K562 (cell line): ENCODE data around the gene ANKFN1.

Experiments
- ATF2 ChIP-seq: sonication (generic); formaldehyde crosslinking; IDR thresholded peaks from 2 replicates; pipeline ENCODE4 v1.8.1; 2022; ENCODE audit warnings: missing genetic modification reagents
- DDX20 ChIP-seq: fragments of 450-650 bp; IDR thresholded peaks from 2 replicates; pipeline ENCODE4 v1.6.1; 2016; ENCODE audit warnings: missing genetic modification characterization, low read depth, mild to moderate bottlenecking, missing compliant biosample characterization, moderate library complexity
- NRF1 ChIP-seq, 2 experiments: fragments of 450-650 bp; IDR thresholded peaks in 1 of 2; conservative IDR thresholded peaks in 1 of 2; 2 replicates each; pipeline ENCODE4 v1.6.1; 2014; ENCODE audit warnings: mild to moderate bottlenecking in 2 of 2
- POLR2A ChIP-seq: fragments of 450-650 bp; conservative IDR thresholded peaks from 2 replicates; pipeline ENCODE4 v1.6.1; 2016
- SMARCB1 ChIP-seq: IDR thresholded peaks from 2 replicates; pipeline ENCODE4 v1.6.1; 2011; ENCODE audit warnings: improper control_type of control experiment, low read depth; ENCODE audit not compliant: insufficient read length
- SMC3 ChIP-seq: conservative IDR thresholded peaks from 2 replicates; pipeline ENCODE4 v1.6.1; 2011; ENCODE audit warnings: low read depth, low read length, improper control_type of control experiment; ENCODE audit not compliant: insufficient read depth
- ZNF23 ChIP-seq: fragments of 250-450 bp; sonication (Bioruptor Pico); IDR thresholded peaks from 2 replicates; pipeline ENCODE4 v1.4.0; 2020; ENCODE audit warnings: mild to moderate bottlenecking
- TF ChIP-seq, protein P1 (sequence below): sonication (generic); formaldehyde crosslinking; IDR thresholded peaks from 2 replicates; pipeline ENCODE4 v1.8.0; 2023; ENCODE audit warnings: mild to moderate bottlenecking, missing genetic modification reagents
- TF ChIP-seq, protein P2 (sequence below): fragments of 450-650 bp; formaldehyde crosslinking; IDR thresholded peaks from 2 replicates; pipeline ENCODE4 v1.4.0; 2022; ENCODE audit warnings: mild to moderate bottlenecking, moderate library complexity
- TF ChIP-seq, protein P3 (sequence below), 3 experiments: IDR thresholded peaks in 2 of 3; conservative IDR thresholded peaks in 1 of 3; 2 replicates each; pipeline ENCODE4 v1.5.1; 2011 to 2012; ENCODE audit warnings: low read length in 3 of 3, mild to moderate bottlenecking in 3 of 3, control low read depth in 2 of 3, improper control_type of control experiment in 1 of 3, inconsistent platforms in 1 of 3, low read depth in 1 of 3, mixed read lengths in 1 of 3, moderate library complexity in 1 of 3; ENCODE audit not compliant: insufficient read depth in 2 of 3

DNA sequence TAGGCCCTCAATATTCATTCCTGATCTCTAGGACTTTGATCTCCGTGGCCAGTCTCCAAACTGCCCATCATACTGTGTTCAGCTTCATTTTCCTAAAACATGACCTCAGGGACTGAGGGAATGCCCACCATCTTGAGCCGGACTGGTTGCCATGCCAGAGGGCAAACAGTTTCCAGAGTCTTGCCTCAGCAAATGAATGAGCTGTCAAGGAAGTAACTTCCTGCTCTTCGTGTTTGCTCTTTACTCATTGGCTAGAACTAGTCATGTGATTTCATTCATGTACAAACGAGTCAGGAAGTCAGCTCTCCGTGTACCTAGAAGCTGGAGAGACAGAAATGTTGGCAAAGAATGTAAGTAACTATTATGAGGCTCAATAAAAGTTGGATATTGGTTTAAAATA, 50.2 kb downstream of the ANKFN1 start:
- TF ChIP-seq, protein P1, sequence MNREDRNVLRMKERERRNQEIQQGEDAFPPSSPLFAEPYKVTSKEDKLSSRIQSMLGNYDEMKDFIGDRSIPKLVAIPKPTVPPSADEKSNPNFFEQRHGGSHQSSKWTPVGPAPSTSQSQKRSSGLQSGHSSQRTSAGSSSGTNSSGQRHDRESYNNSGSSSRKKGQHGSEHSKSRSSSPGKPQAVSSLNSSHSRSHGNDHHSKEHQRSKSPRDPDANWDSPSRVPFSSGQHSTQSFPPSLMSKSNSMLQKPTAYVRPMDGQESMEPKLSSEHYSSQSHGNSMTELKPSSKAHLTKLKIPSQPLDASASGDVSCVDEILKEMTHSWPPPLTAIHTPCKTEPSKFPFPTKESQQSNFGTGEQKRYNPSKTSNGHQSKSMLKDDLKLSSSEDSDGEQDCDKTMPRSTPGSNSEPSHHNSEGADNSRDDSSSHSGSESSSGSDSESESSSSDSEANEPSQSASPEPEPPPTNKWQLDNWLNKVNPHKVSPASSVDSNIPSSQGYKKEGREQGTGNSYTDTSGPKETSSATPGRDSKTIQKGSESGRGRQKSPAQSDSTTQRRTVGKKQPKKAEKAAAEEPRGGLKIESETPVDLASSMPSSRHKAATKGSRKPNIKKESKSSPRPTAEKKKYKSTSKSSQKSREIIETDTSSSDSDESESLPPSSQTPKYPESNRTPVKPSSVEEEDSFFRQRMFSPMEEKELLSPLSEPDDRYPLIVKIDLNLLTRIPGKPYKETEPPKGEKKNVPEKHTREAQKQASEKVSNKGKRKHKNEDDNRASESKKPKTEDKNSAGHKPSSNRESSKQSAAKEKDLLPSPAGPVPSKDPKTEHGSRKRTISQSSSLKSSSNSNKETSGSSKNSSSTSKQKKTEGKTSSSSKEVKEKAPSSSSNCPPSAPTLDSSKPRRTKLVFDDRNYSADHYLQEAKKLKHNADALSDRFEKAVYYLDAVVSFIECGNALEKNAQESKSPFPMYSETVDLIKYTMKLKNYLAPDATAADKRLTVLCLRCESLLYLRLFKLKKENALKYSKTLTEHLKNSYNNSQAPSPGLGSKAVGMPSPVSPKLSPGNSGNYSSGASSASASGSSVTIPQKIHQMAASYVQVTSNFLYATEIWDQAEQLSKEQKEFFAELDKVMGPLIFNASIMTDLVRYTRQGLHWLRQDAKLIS (CRISPR knock-in tag), result no peak
- TF ChIP-seq SMC3 (no peak), ATF2 (CRISPR knock-in tag) (no peak), ZNF23 (CRISPR knock-in tag) (no peak), POLR2A (no peak), DDX20 (tag) (no peak), SMARCB1 (no peak), NRF1 (conservative IDR thresholded peaks at IDR 0.05 in 1 of 2, IDR thresholded peaks at IDR 0.05 in 1 of 2) (no peak)
- TF ChIP-seq, protein P2, sequence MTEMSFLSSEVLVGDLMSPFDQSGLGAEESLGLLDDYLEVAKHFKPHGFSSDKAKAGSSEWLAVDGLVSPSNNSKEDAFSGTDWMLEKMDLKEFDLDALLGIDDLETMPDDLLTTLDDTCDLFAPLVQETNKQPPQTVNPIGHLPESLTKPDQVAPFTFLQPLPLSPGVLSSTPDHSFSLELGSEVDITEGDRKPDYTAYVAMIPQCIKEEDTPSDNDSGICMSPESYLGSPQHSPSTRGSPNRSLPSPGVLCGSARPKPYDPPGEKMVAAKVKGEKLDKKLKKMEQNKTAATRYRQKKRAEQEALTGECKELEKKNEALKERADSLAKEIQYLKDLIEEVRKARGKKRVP (CRISPR knock-in tag), result no peak
- TF ChIP-seq, protein P3, sequence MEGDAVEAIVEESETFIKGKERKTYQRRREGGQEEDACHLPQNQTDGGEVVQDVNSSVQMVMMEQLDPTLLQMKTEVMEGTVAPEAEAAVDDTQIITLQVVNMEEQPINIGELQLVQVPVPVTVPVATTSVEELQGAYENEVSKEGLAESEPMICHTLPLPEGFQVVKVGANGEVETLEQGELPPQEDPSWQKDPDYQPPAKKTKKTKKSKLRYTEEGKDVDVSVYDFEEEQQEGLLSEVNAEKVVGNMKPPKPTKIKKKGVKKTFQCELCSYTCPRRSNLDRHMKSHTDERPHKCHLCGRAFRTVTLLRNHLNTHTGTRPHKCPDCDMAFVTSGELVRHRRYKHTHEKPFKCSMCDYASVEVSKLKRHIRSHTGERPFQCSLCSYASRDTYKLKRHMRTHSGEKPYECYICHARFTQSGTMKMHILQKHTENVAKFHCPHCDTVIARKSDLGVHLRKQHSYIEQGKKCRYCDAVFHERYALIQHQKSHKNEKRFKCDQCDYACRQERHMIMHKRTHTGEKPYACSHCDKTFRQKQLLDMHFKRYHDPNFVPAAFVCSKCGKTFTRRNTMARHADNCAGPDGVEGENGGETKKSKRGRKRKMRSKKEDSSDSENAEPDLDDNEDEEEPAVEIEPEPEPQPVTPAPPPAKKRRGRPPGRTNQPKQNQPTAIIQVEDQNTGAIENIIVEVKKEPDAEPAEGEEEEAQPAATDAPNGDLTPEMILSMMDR (IDR thresholded peaks at IDR 0.05 in 2 of 3, conservative IDR thresholded peaks at IDR 0.05 in 1 of 3; ENCODE audit: insufficient read depth in 2 of 3, low read depth in 1 of 3, low read length in 3 of 3), result no peak
